Esophagus squamous epithelium (tissue), 4 donors: ENCODE measurements around the gene SAP30L.

Experiments used
- CTCF ChIP-seq, 6 experiments: fragments of 450-650 bp in 4 of 6; fragments of 200-600 bp in 2 of 6; sonication (generic) in 2 of 6; IDR thresholded peaks; one replicate each; pipeline ENCODE4 v1.5.1; 2016 to 2019; ENCODE audit warnings: antibody characterized with exemption in 6 of 6, mild to moderate bottlenecking in 4 of 6, moderate library complexity in 4 of 6
- POLR2A ChIP-seq, 4 donors: fragments of 450-650 bp; IDR thresholded peaks; one replicate each; pipeline ENCODE4 v1.6.1; 2017; ENCODE audit warnings: antibody characterized with exemption in 4 of 4, mild to moderate bottlenecking in 4 of 4, moderate library complexity in 3 of 4

GRCh38 chr5:154415114-154415513 is 30.7 kb upstream of the SAP30L start:
- TF ChIP-seq CTCF (IDR thresholded peaks at IDR 0.05) (no peak), POLR2A (IDR thresholded peaks at IDR 0.05) (no peak)
